Right lobe of liver (tissue), 4 donors: ENCODE results near the gene ADGRE2.

Experiments
- POLR2A ChIP-seq: fragments of 450-650 bp; IDR thresholded peaks from one replicate; pipeline ENCODE4 v1.6.1; 2017; ENCODE audit warnings: antibody characterized with exemption, mild to moderate bottlenecking
- TF ChIP-seq, protein P1 (sequence below), 4 donors: fragments of 200-600 bp in 3 of 4; fragments of 450-650 bp in 1 of 4; IDR thresholded peaks; one replicate each; pipeline versions ENCODE4 v1.5.1 to v1.8.0; 2016 to 2022; ENCODE audit warnings: antibody characterized with exemption in 4 of 4, mild to moderate bottlenecking in 2 of 4
- donor health status: DM: no; HTN: no; CAD: no.
- donor health status: DM: no; HTN: no; CAD: no.
- donor health status: DM: no; HTN: yes; CAD: no.

DNA sequence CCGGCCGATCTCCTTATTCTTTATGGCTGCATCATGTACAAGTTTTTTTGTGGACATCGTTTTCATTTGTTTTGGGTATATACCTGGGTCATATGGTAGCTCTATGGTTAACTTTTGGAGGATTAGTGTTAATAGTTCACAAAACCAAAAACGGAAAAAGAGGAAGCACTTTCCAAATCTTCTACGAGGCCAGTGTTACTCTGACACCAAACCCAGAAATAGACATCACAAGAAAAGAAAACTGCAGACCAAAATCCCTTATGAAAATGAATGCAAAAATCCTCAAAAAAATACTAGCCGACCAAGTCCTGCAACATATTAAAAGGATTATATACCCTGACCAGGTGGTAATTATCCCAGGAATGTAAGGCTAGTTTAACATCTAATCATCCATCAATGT lies 29.8 kb downstream of the ADGRE2 start:
- TF ChIP-seq, protein P1, sequence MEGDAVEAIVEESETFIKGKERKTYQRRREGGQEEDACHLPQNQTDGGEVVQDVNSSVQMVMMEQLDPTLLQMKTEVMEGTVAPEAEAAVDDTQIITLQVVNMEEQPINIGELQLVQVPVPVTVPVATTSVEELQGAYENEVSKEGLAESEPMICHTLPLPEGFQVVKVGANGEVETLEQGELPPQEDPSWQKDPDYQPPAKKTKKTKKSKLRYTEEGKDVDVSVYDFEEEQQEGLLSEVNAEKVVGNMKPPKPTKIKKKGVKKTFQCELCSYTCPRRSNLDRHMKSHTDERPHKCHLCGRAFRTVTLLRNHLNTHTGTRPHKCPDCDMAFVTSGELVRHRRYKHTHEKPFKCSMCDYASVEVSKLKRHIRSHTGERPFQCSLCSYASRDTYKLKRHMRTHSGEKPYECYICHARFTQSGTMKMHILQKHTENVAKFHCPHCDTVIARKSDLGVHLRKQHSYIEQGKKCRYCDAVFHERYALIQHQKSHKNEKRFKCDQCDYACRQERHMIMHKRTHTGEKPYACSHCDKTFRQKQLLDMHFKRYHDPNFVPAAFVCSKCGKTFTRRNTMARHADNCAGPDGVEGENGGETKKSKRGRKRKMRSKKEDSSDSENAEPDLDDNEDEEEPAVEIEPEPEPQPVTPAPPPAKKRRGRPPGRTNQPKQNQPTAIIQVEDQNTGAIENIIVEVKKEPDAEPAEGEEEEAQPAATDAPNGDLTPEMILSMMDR (IDR thresholded peaks at IDR 0.05) = no peak
- no peak for TF ChIP-seq POLR2A
